Testis (tissue), 3 donors: Measurements from ENCODE around the gene DRAP1. TPM values are rescaled to one million over a fixed set of nuclear protein-coding genes. Genes with fewer than 3 reads are reported as not detected.

Experiments used
- DNase-seq: peaks from one replicate; pipeline ENCODE4 v3.0.0-alpha.2; 2019
- H3K27ac ChIP-seq, 2 donors: fragments of 200-600 bp; sonication (generic); one replicate each; pipeline ENCODE4 v1.5.1; 2019
- H3K27me3 ChIP-seq: fragments of 200-600 bp; sonication (generic); one replicate; pipeline ENCODE4 v1.5.1; 2019
- H3K36me3 ChIP-seq: fragments of 200-600 bp; sonication (generic); one replicate; pipeline ENCODE4 v1.5.1; 2017; ENCODE audit warnings: low read depth; ENCODE audit errors: missing control alignments
- H3K4me1 ChIP-seq: fragments of 200-600 bp; sonication (generic); one replicate; pipeline ENCODE4 v1.5.1; 2019
- H3K4me3 ChIP-seq, 2 donors: fragments of 200-600 bp; sonication (generic); one replicate each; pipeline ENCODE4 v1.5.1; 2017 to 2019
- H3K9me3 ChIP-seq: fragments of 200-600 bp; sonication (generic); one replicate; pipeline ENCODE4 v1.5.1; 2017
- POLR2A ChIP-seq: fragments of 450-650 bp; IDR thresholded peaks from one replicate; pipeline ENCODE4 v1.6.1; 2017; ENCODE audit warnings: antibody characterized with exemption, mild to moderate bottlenecking, moderate library complexity
- WGBS, 2 donors: methylation state at CpG; one replicate each; pipeline ENCODE4 v1.1.5; 2018; 5-methylcytosine and 5-hydroxymethylcytosine counted together
- intact Hi-C: fragments of 100-400 bp; cut with DNase I; formaldehyde crosslinking; loops from one replicate; pipeline ENCODE4 v1.15.1; 2023; ENCODE audit warnings: low total_unique reads
- polyA plus RNA-seq: library from polyadenylated mRNA; stranded (reverse); fragments of 350-450 nt; fragmentation: Illumina TruSeq; extraction: RNeasy Lipid Tissue Mini Kit (QIAGEN cat#74804); gene quantifications from one replicate; pipeline ENCODE4 v1.2.3, GENCODE V29; 2014; ENCODE audit warnings: low read depth, low replicate concordance; ENCODE audit not compliant: insufficient read depth
- total RNA-seq, 2 donors: library from RNA; depleted of rRNA; stranded (reverse); fragments of >200 nt; gene quantifications; one replicate each; pipeline ENCODE4 v1.2.3, GENCODE V29; 2016
- TF ChIP-seq, protein P1 (sequence below), 3 experiments: fragments of 450-650 bp in 2 of 3; fragments of 200-600 bp in 1 of 3; sonication (generic) in 1 of 3; IDR thresholded peaks; one replicate each; pipeline ENCODE4 v1.5.1; 2016 to 2019; ENCODE audit warnings: antibody characterized with exemption in 3 of 3, mild to moderate bottlenecking in 2 of 3, moderate library complexity in 1 of 3

DRAP1 gene
- total and polyA plus RNA-seq, 3 donors from 2014 or later, result 215 to 304 (median 243) TPM

DNA sequence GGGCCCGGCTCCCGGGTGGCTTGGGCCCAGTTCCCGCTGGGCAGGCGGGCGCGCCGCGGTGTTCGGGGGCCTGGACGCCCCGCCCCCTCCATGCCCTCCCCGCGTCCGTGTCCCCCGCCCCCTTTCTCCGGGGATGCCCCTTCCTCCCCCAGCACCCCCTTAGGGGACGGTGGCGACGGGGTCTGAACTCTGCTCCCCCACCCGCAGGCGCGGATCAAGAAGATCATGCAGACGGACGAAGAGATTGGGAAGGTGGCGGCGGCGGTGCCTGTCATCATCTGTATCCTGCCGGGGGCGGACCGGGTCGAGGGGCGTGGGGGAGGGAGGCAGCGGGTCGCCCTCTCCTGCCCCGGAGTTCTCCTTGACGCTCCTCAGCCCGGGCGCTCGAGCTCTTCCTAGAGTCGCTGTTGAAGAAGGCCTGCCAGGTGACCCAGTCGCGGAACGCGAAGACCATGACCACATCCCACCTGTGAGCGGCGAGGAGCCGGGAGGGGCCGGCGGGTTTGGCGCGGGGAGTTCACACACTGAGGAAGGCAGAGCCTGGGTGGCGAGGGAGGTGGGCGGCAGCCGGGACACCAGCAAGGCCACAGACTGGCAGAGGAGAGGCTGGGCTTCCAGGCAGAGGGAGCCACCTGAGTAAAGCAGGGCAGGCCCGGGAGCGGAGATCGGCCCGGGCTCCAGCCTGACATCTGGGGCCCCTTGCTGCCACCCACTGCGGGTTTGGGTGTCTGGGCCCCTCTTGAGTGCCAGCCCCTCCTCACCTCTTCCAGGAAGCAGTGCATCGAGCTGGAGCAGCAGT, 546 bp downstream of the DRAP1 start:
- DNase-seq, result peak; percentile 54
- Histone ChIP-seq H3K4me1 (peaks cover 44% of the 10 kb centered on the region), H3K36me3 (no peaks in the 10 kb centered on the region), H3K27me3 (no peaks in the 10 kb centered on the region), H3K9me3 (no peaks in the 10 kb centered on the region), H3K27ac (peak overlapping the region; percentile 88 to 97), H3K4me3 (peak overlapping the region; percentile 85 to 98)
- intact Hi-C loops, result no loop called here
- 0% methylated on average over 60 of the region's 60 CpGs; no CpG with 5 or more reads in 1 of the 2 donors for WGBS, 2 donors
- TF ChIP-seq POLR2A, result no peak
- TF ChIP-seq, protein P1, sequence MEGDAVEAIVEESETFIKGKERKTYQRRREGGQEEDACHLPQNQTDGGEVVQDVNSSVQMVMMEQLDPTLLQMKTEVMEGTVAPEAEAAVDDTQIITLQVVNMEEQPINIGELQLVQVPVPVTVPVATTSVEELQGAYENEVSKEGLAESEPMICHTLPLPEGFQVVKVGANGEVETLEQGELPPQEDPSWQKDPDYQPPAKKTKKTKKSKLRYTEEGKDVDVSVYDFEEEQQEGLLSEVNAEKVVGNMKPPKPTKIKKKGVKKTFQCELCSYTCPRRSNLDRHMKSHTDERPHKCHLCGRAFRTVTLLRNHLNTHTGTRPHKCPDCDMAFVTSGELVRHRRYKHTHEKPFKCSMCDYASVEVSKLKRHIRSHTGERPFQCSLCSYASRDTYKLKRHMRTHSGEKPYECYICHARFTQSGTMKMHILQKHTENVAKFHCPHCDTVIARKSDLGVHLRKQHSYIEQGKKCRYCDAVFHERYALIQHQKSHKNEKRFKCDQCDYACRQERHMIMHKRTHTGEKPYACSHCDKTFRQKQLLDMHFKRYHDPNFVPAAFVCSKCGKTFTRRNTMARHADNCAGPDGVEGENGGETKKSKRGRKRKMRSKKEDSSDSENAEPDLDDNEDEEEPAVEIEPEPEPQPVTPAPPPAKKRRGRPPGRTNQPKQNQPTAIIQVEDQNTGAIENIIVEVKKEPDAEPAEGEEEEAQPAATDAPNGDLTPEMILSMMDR (IDR thresholded peaks at IDR 0.05), result no peak

DNA sequence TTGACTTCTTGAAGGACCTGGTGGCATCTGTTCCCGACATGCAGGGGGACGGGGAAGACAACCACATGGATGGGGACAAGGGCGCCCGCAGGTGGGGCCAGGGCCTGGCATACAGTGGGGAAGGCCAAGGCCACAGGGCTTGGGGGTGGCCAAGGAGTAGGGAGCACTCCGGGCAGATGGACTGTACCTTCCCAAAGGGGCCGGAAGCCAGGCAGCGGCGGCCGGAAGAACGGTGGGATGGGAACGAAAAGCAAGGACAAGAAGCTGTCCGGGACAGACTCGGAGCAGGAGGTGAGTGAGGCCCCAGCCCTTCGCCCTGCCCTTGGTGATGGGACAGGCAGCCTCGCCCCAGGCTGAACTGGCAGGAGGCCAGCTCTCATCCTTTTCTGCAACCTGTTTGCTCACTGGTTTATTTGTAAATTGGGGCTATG, 1.2 kb downstream of the DRAP1 start:
- TF ChIP-seq POLR2A, result no peak
- TF ChIP-seq, protein P1 (IDR thresholded peaks at IDR 0.05), result no peak
- peak overlapping the region; percentile 85 to 98 for H3K4me3 ChIP-seq
- peak overlapping the region; percentile 88 to 97 for H3K27ac ChIP-seq
- no peaks in the 10 kb centered on the region for H3K9me3 ChIP-seq
- H3K4me1 ChIP-seq, result peaks cover 37% of the 10 kb centered on the region
- H3K27me3 ChIP-seq, result no peaks in the 10 kb centered on the region
- no peak for DNase-seq
- WGBS, 2 donors, result 16 to 25% methylated on average over 9 to 15 of the region's 15 CpGs
- intact Hi-C loops, result no loop called here
- no peaks in the 10 kb centered on the region for H3K36me3 ChIP-seq

DNA sequence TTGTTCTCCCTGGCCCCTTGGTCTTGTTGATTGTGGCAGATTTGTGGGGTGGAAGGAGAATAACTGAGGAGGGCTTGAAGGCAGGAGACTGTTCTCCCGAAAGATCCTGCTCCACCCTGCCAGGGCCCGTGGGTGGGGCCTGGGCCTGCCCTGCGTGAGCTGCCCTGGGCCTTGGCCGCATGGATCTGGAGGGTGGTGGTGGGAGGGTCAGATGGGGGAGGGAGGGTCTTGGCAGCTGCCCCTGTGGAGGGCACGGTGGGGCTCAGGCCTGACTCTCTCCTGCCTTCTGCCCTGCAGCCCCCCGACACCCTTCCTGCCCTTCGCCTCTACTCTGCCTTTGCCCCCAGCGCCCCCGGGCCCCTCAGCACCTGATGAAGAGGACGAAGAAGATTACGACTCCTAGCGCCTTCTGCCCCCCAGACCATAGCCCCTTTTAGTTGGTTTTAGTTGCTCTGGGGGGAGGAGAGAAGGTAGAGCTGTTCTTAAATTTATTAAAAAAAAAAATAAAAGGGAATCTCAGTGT, 1.9 kb downstream of the DRAP1 start:
- intact Hi-C loops, result no loop called here

DNA sequence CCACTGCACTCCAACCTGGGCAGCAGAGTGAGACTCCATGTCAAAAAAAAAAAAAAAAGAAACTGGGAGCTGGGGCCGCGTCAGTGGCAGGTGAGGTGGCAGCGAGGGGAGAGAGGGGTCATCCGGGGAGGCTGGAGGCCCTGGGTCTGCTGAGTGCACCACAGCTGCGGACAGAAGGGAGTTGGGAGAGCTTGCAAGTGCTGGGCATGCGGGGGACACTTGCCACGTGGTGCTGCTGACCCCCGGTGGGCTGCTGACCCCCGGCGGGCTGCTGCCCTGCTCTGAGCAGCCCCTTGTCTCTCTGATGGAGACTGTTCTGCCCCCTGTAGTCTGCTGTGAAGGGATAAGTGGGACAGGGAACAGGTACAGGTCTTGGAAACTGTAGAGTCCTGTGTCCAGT, 2.6 kb downstream of the DRAP1 start:
- no peak overlapping the region for H3K27ac ChIP-seq
- 88 to 91% methylated on average over 10 of the region's 10 CpGs for WGBS, 2 donors

More for the DNA sequence above, 1.9 kb downstream of the DRAP1 start:
- Histone ChIP-seq H3K27me3 (no peaks in the 10 kb centered on the region), H3K4me1 (peaks cover 30% of the 10 kb centered on the region), H3K4me3 (no peak overlapping the region), H3K9me3 (no peaks in the 10 kb centered on the region), H3K36me3 (no peaks in the 10 kb centered on the region), H3K27ac (no peak overlapping the region)
- no peak for DNase-seq
- 72 to 73% methylated on average over 12 of the region's 12 CpGs for WGBS, 2 donors
- TF ChIP-seq, protein P1 (IDR thresholded peaks at IDR 0.05), result no peak
- no peak for TF ChIP-seq POLR2A

More for the DNA sequence above, 2.6 kb downstream of the DRAP1 start:
- H3K36me3 ChIP-seq, result no peaks in the 10 kb centered on the region
- TF ChIP-seq, protein P1 (IDR thresholded peaks at IDR 0.05), result no peak
- TF ChIP-seq POLR2A, result no peak
- H3K9me3 ChIP-seq, result no peaks in the 10 kb centered on the region
- DNase-seq, result no peak
- no peak overlapping the region for H3K4me3 ChIP-seq
- peaks cover 25% of the 10 kb centered on the region for H3K4me1 ChIP-seq
- intact Hi-C loops, result no loop called here
- H3K27me3 ChIP-seq, result no peaks in the 10 kb centered on the region
